Measurements from ENCODE around the gene ST3GAL4.
"Not testable (repeated sequence)": the region's sequence is repeated elsewhere in the genome, so short reads cannot be mapped to it uniquely, and the experiment has no call there.

Gene ST3GAL4

GRCh38 chr11:126346946-126347345, 8.5 kb upstream of the ST3GAL4 start:
- DNase-seq (ENCODE audit: low read depth) = not testable (repeated sequence)

DNA sequence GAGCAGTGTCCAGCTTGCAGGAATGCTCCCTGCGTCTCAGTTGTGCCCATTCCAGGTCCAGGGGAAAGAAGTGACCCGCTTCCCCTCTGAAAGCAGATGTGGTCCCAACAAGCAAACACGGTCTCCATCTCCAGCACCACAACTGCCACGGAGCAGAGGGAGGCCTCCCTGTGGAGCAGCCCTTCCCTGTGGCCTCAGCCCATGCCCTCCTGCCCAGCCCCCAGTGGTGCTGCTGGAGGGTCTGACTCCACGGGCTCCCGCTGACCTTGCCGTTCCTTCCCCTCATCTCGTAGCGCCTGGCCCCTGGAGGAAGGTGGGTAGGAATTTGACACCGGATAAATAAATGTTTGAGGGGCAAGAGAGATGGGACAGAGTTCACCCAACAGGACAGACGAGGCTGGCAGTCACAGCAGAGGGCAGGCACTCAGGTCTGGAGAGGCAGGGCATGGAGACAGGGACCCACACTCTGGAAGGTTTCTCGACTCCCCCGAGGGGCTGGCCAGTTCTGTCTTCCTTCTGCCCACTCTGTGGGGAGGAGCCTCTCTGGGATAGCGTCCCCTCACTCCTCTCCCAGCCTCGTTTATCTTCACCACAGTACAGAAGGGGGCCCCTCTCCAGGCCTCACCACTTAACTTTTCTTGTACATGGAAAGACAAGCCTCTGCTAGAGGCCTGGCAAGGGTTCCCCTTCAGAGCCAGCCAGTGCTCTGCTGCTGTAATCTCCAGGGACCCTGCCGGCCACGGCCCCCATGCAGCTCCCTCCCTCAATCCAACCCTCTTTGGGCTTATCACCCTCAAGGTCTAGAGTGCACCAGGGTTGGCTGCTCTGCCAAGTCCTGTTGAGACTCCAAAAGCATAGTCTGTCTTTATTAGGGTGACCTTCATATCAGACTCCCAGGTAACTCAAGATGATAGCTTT, 7.5 kb upstream of the ST3GAL4 start:
- DNase-seq (ENCODE audit: low read depth) = no peak

DNA sequence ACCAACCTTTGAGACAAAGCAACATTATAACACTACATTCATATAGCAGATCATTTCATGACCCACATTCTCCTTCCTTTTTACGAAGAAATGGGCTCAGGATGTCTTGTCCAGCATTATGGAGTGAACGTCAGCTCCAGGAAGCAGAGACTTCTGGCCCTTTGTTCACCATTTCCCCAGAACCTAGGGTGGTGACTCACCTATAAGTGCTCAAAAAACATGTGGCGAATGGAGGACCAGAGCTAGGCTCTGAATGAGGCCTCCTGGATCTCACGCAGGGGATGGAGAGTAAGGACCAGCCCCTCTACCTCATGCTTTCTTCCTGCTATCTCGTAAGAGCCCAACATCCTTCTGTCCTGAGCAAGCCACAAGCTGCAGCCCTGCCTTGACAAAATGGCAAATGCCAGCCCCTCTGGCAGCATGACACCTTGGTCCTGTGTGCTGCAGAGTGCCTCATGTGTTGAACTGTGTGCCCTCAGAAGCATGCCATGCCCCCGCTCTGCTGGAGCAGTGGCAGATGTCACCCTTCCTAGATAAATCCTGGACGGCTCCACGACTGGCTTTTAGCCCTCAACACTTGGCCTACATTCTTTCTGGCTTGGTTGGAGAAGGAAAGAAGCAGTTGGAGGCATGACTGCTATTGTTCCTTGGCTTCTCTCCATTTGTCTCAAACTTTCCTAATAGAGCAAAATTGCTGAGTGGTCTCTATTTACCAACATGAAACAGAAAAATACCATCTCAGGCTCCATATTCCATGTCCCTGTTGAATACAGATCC, 6.5 kb upstream of the ST3GAL4 start:
- DNase-seq (ENCODE audit: low read depth) = no peak

DNA sequence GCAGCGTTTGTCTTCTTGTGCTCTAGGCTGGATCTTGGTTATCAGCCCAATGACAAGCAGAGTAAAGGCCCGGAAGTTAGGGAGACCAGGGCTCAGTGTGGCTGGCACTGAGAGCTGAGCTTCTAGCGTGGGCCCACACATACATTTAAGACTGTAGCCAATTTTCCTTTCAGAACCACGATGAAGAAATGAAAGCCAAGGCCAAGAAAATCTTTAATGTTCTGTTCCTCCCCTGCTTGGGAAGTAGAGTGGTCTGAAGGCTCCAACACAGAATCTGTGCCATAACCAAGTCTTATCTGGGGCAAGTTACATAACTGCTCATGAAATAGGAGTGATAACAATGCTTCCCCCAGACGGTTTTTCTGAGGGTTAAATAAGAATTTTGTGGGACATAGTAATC, 4.7 kb upstream of the ST3GAL4 start:
- no peak for DNase-seq (ENCODE audit: low read depth)

GRCh38 chr11:126352163-126352562, 3.3 kb upstream of the ST3GAL4 start:
- DNase-seq (ENCODE audit: low read depth) = no peak

- DNase-seq (ENCODE audit: low read depth) = no peak
Observed at GRCh38 chr11:126352934-126353801, 2.3 kb upstream of the ST3GAL4 start.

- DNase-seq (ENCODE audit: low read depth) = no peak
Observed at GRCh38 chr11:126354631-126355323, 709 bp upstream of the ST3GAL4 start.

GRCh38 chr11:126355926-126356897, 726 bp downstream of the ST3GAL4 start:
- no peak for DNase-seq (ENCODE audit: low read depth)

DNA sequence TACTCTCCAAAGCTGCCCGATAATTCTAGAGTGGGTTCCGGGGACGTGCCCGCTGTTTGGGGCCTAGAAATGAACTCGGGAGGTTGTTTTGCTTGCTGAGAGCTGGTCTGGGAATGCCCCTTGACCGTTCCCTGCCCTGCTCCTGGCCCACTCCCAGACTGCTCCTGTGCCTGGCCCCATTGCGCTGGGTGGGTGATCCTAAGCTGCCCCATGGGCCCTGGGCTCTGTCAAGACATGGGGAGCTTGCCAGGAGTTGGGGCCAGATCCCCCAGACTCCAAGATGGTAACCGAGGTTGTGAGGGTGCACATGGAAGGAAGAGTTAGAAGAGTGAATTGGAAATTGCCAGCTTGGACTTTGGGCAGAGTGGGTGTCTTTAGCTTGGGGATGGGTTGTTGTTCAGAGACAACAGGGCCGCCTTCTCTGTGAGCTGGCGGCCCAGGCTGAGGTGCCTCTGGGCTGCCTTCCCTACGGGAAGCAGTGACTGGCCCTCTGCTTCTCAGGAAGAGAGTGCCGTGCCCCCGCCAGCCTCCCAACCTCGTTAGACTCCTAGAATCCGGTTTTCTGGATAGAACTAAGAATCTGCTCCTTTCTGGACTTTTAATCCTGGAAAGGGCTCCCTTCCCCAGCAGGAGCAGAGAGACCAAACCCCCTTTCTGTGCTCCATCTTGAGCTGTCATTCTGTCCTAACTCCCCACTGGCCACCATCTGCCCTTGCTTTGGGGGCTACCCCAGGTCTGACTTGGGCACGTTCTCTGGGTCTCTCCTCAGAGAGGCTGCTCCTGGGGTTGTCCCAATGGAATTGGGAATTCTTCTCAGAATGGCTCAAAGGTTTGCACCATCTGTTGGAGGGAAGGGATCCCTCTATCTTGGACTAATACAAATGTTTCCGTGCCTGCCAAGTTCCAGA, 1.8 kb downstream of the ST3GAL4 start:
- no peak for DNase-seq (ENCODE audit: low read depth)

- DNase-seq (ENCODE audit: low read depth) = no peak
Observed at GRCh38 chr11:126357969-126358762, 2.7 kb downstream of the ST3GAL4 start.

DNA sequence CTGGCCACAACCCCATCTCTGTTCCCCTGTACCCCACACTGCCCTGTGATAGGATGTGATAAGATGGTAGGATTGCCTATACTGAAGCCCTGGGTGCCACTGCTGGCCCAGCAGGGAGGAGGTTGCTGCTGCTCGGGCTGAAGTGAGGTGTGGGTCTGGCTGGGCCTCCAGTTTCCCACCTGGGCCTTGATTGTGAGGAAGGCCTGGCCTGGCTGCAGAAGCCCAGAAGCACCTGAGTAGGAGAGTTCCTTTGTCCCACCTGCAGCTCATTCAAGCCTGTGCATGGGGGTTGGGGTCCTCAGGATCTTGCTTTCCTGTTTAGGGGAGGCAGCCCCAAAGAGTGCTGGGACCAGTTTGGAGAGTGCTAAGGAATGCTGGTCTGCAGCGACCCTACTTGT, 3.3 kb downstream of the ST3GAL4 start:
- DNase-seq (ENCODE audit: low read depth) = no peak

DNA sequence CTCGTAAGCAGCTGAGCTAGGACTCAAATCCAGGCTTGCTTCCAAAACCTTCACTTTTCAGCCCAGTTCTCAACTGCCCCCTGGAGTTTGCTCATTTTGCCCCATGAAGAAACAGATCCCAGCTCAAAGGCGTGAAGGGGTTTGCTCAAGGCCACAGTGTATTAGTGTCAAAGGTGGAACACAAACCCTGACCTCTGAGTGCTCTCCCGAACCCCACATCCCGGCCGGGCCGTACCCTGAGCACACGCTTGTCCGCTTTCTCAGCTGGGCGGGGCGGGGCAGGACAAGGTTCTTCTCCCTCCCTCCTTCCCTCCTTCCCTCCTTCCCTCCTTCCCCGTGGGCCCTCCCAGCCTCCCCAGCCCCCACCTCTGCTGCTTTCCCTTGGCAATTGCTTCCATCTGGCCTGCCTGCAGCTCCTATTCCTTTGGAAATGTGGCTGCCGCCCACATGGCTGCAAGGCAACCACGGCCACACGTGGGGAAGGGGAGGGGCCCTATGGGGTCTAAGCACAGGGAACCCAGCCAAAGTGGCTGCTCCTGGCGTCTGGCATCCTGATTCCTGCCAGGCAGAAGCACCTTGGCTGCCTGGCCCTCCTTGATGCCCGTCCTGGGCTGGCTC, 4.1 kb downstream of the ST3GAL4 start:
- DNase-seq (ENCODE audit: low read depth) = no peak

- DNase-seq (ENCODE audit: low read depth) = no peak
Observed at GRCh38 chr11:126360049-126360446, 4.6 kb downstream of the ST3GAL4 start.

GRCh38 chr11:126361400-126361799, 5.9 kb downstream of the ST3GAL4 start:
- DNase-seq (ENCODE audit: low read depth) = no peak

DNA sequence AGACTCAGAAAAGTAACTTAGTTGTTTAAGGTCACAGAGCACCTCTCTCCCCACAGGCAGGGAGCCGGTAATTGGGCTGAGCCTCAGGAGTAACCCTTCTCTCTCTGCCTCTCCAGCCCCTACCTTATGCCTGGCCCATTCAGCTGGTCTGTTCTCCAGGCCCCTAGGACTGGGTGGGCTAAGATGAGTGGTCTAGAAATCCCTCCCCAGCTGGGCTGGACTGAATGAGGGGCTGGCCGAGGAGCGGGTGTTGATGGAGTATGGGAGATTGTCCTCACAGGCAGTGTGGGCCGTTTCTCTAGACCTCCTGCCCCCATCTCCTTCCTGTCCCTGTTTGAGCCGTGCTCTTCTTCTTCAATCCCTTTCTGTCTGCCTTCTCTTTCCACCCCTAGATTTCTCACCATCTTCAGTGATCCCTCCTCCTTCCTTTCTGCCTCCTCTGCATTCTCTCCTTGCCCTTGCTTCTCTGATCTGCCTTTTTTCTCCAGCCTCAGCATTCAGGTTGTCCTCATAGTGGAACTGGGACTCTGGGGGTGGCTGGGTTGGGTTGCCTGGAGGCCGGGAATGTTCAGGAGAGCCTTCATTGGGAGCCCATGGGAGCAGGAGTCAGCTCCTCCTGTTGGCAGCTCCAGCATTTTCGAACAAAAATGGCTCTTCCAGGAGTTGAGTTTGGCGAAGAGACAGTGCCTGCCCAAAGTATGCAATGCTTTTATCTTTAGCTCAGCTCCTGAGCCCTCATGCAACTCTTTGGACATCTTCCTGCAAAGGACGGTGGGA, 7.6 kb downstream of the ST3GAL4 start:
- DNase-seq (ENCODE audit: low read depth) = no peak

DNA sequence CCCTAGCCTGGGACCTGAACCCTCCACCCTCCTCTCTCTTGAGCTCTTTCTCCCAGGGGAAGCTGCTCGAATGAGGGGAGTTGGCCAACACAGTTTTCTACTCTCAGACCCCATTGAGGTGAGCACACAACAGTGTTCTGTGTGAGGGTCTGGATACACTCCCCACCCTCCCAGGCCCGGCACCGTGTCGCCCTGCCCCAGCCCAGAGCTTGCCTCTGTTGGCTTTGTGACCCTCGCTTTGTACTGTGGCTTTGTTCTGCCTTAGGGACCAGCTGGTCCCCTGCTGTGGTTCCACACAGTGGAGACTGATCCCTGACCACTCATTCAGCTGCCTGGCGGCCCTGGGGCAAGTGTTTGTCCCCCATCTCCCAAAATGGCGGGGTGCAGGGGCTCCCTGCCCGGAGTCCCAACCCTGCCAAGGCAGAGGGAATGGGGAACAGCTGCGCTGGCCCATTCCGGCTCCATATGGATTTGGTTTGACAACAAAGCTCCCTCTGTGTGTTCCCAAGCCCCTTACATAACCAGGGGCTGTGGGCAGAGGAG, 8.3 kb downstream of the ST3GAL4 start:
- no peak for DNase-seq (ENCODE audit: low read depth)

DNA sequence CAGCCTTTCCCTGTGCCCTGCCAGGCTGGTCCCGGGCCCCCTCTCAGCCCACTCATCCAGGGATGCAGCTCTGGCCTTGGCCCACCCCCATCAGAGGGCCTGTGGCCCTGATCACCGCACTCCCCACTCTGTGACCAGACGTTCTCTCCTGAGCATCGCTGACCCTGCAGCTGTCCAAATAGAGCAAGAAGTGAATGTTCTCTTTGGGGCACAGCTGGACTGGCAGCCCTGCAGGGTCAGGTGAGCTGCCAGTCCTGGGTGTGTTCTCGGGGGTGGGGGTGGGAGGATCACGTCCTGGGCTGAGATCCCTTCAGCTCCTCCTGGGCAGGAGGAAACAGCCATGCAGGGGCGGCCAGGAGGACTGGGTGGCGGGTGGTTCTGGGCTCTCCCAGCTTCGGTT, 9.2 kb downstream of the ST3GAL4 start:
- DNase-seq (ENCODE audit: low read depth) = not testable (repeated sequence)

Measured in non-pigmented ciliary epithelial cell (primary cell).